OCI-LY3 (cell line): ENCODE results near the gene PUM1.

Source experiments
- CTCF ChIP-seq: fragments of 200-600, 300-600 bp; sonication (generic); IDR thresholded peaks from 2 replicates; pipeline ENCODE4 v1.5.1; 2014; ENCODE audit warnings: antibody characterized with exemption, low read length, low read depth
- EZH2phosphoT487 ChIP-seq: fragments of 200-600 bp; shearing (Covaris generic); IDR thresholded peaks from 2 replicates; pipeline ENCODE4 v1.6.1; 2018; ENCODE audit warnings: antibody characterized with exemption, mixed run types, low read depth

GRCh38 chr1:31073044-31073443, 7.5 kb upstream of the PUM1 start:
- no peak for TF ChIP-seq CTCF
- no peak for TF ChIP-seq EZH2phosphoT487
